Sigmoid colon (tissue), 3 donors: ENCODE data around the gene ERCC3.

ENCODE experiments used
- CTCF ChIP-seq, 4 experiments: fragments of 450-650 bp in 3 of 4; fragments of 200-600 bp in 1 of 4; IDR thresholded peaks; one replicate each; pipeline ENCODE4 v1.5.1; 2016 to 2019; ENCODE audit warnings: antibody characterized with exemption in 4 of 4, mild to moderate bottlenecking in 3 of 4, moderate library complexity in 2 of 4
- POLR2A ChIP-seq, 2 donors: fragments of 450-650 bp; IDR thresholded peaks; one replicate each; pipeline ENCODE4 v1.6.1; 2016; ENCODE audit warnings: antibody characterized with exemption in 2 of 2, mild to moderate bottlenecking in 2 of 2, moderate library complexity in 2 of 2

GRCh38 chr2:127283275-127283674 lies 10.7 kb downstream of the ERCC3 start:
- no peak for TF ChIP-seq CTCF (IDR thresholded peaks at IDR 0.05)
- no peak for TF ChIP-seq POLR2A (IDR thresholded peaks at IDR 0.05)
